IMR-90 (cell line): ENCODE measurements around the gene EFNA5. TPM values are rescaled to one million over a fixed set of nuclear protein-coding genes. Genes with fewer than 3 reads are reported as not detected.

ENCODE experiments used
- ATAC-seq: fragments of 200-7000 bp; cut with Tn5 transposase; 2 replicates; pipeline ENCODE4 v1.9.1; 2020; ENCODE audit warnings: low read depth, mild to moderate bottlenecking, moderate library complexity
- BruUV-seq: library from RNA; stranded (reverse); fragments of 400-500 nt; replicated peaks from 2 replicates; lab custom pipeline; 2021; lab: Mats Ljungman, UMichigan
- CTCF ChIA-PET: fragments of 300-600 bp; formaldehyde crosslinking; extraction: SDS; loops from one replicate; lab custom pipeline; 2021; ENCODE audit warnings: antibody characterized with exemption; lab: Yijun Ruan, JAX
- POLR2A ChIA-PET: fragments of 300-600 bp; sonication (Branson Sonifier 250); formaldehyde crosslinking; loops from one replicate; lab custom pipeline; 2022; ENCODE audit warnings: antibody characterized with exemption; ENCODE audit not compliant: unreplicated experiment; lab: Charles Lee
- DNase-seq: peaks from one replicate; pipeline ENCODE4 v3.0.0; 2013
- H2AFZ ChIP-seq: replicated peaks from 2 replicates; pipeline ENCODE3; 2013; ENCODE audit warnings: low read length, mild to moderate bottlenecking; ENCODE audit not compliant: poor library complexity
- H2AK5ac ChIP-seq: 2 replicates; pipeline ENCODE4 v1.6.1; 2013; ENCODE audit warnings: low read depth, low read length, inconsistent platforms
- H2AK9ac ChIP-seq: replicated peaks from 2 replicates; pipeline ENCODE3; 2013; ENCODE audit warnings: mild to moderate bottlenecking, low read depth, low read length, moderate library complexity; ENCODE audit not compliant: poor library complexity
- H2BK120ac ChIP-seq: 2 replicates; pipeline ENCODE4 v1.6.1; 2013; ENCODE audit warnings: low read depth, low read length, inconsistent platforms
- H2BK15ac ChIP-seq: 3 replicates; pipeline ENCODE4 v1.6.1; 2013; ENCODE audit warnings: low read depth, low read length, inconsistent platforms
- H2BK20ac ChIP-seq: 2 replicates; pipeline ENCODE4 v1.6.1; 2013; ENCODE audit warnings: low read depth, mild to moderate bottlenecking, inconsistent platforms, low read length, moderate library complexity
- H2BK5ac ChIP-seq: 2 replicates; pipeline ENCODE4 v1.6.1; 2013; ENCODE audit warnings: mild to moderate bottlenecking, low read depth, low read length, inconsistent platforms; ENCODE audit not compliant: poor library complexity, severe bottlenecking
- H3K14ac ChIP-seq: replicated peaks from 2 replicates; pipeline ENCODE4 v1.6.1; 2013; ENCODE audit warnings: low read depth, low read length, inconsistent platforms
- H3K18ac ChIP-seq: 2 replicates; pipeline ENCODE4 v1.6.1; 2013; ENCODE audit warnings: low read depth, low read length, control low read depth
- H3K23ac ChIP-seq: 2 replicates; pipeline ENCODE4 v1.6.1; 2013; ENCODE audit warnings: low read depth, low read length, inconsistent platforms
- H3K27ac ChIP-seq: 2 replicates; pipeline ENCODE4 v1.5.1; 2013; ENCODE audit warnings: mild to moderate bottlenecking, control low read depth, low read length; ENCODE audit not compliant: insufficient read depth
- H3K27me3 ChIP-seq: 2 replicates; pipeline ENCODE4 v1.6.1; 2013; ENCODE audit warnings: low read length; ENCODE audit not compliant: control insufficient read depth, insufficient read depth
- H3K36me3 ChIP-seq: 2 replicates; pipeline ENCODE4 v1.6.1; 2013; ENCODE audit warnings: low read length, mixed read lengths; ENCODE audit not compliant: control insufficient read depth, insufficient read depth
- H3K4ac ChIP-seq: 2 replicates; pipeline ENCODE4 v1.6.1; 2013; ENCODE audit warnings: low read depth, low read length, inconsistent platforms
- H3K4me1 ChIP-seq: 2 replicates; pipeline ENCODE4 v1.6.1; 2013; ENCODE audit warnings: low read length, mixed read lengths; ENCODE audit not compliant: control insufficient read depth, insufficient read depth
- H3K4me2 ChIP-seq: 2 replicates; pipeline ENCODE4 v1.6.1; 2013; ENCODE audit warnings: low read depth, mild to moderate bottlenecking, control low read depth, low read length, moderate library complexity
- H3K4me3 ChIP-seq: 2 replicates; pipeline ENCODE4 v1.5.1; 2013; ENCODE audit warnings: low read depth, mild to moderate bottlenecking, control low read depth, low read length, moderate library complexity; ENCODE audit not compliant: insufficient read depth
- H3K56ac ChIP-seq: 2 replicates; pipeline ENCODE4 v1.6.1; 2013; ENCODE audit warnings: low read length, inconsistent platforms; ENCODE audit not compliant: insufficient read depth; ENCODE audit errors: extremely low read depth
- H3K79me1 ChIP-seq, 2 experiments: 2 replicates each; pipeline ENCODE4 v1.6.1; 2013; ENCODE audit warnings: low read length in 2 of 2, inconsistent platforms in 1 of 2, low read depth in 1 of 2
- H3K9ac ChIP-seq: 2 replicates; pipeline ENCODE4 v1.6.1; 2013; ENCODE audit warnings: low read depth, low read length, control low read depth
- H3K9me1 ChIP-seq: 2 replicates; pipeline ENCODE4 v1.6.1; 2013; ENCODE audit warnings: low read length, inconsistent platforms; ENCODE audit not compliant: insufficient read depth
- H3K9me3 ChIP-seq: 2 replicates; pipeline ENCODE4 v1.6.1; 2013; ENCODE audit warnings: low read length; ENCODE audit not compliant: control insufficient read depth, insufficient read depth
- H4K20me1 ChIP-seq: 2 replicates; pipeline ENCODE4 v1.6.1; 2013; ENCODE audit warnings: low read length, inconsistent platforms; ENCODE audit not compliant: insufficient read depth
- H4K5ac ChIP-seq: 2 replicates; pipeline ENCODE4 v1.6.1; 2013; ENCODE audit warnings: mild to moderate bottlenecking, low read depth, low read length, control low read depth
- H4K8ac ChIP-seq, 2 experiments: 2 replicates each; pipeline ENCODE4 v1.6.1; 2013; ENCODE audit warnings: low read depth in 2 of 2, low read length in 2 of 2, control low read depth in 1 of 2, inconsistent platforms in 1 of 2
- H4K91ac ChIP-seq: 2 replicates; pipeline ENCODE4 v1.6.1; 2013; ENCODE audit warnings: low read depth, low read length, inconsistent platforms; ENCODE audit not compliant: insufficient read depth
- CEBPB ChIP-seq: IDR thresholded peaks from 2 replicates; pipeline ENCODE4 v1.6.1; 2012; ENCODE audit warnings: low read depth, low read length, improper control_type of control experiment
- MXI1 ChIP-seq: IDR thresholded peaks from 2 replicates; pipeline ENCODE4 v1.6.1; 2012; ENCODE audit warnings: low read depth, mild to moderate bottlenecking, low read length, moderate library complexity, borderline replicate concordance
- POLR2A ChIP-seq: IDR thresholded peaks from 2 replicates; pipeline ENCODE4 v1.6.1; 2012; ENCODE audit warnings: mild to moderate bottlenecking, low read depth, low read length
- RAD21 ChIP-seq: IDR thresholded peaks from 2 replicates; pipeline ENCODE4 v1.6.1; 2012; ENCODE audit warnings: low read length, improper control_type of control experiment
- dilution Hi-C: fragments of 300-500 bp; cut with HindIII; formaldehyde crosslinking; loops from one replicate; pipeline ENCODE4 v1.14.3; 2018; ENCODE audit warnings: low sequenced_read_pairs; ENCODE audit not compliant: unreplicated experiment
- in situ Hi-C: fragments of 300-500 bp; cut with MboI; formaldehyde crosslinking; loops from 3 replicates; pipeline ENCODE4 v1.14.3; 2019; ENCODE audit warnings: low sequenced_read_pairs, inconsistent platforms, mixed read lengths
- intact Hi-C: fragments of 100-400 bp; cut with micrococcal nuclease; formaldehyde crosslinking; loops from 2 replicates; pipeline ENCODE4 v1.10.0; 2022
- polyA plus RNA-seq, 3 experiments: library from polyadenylated mRNA; depleted of rRNA; stranded (reverse); fragments of >200 nt; gene quantifications; 2 replicates each; pipeline ENCODE4 v1.2.3, GENCODE V29; 2012; ENCODE audit warnings: low replicate concordance in 1 of 3
- total RNA-seq: library from RNA; depleted of rRNA; stranded (reverse); fragments of >200 nt; gene quantifications from 2 replicates; pipeline ENCODE4 v1.2.3, GENCODE V29; 2012

The EFNA5 gene
- total and polyA plus RNA-seq, 2 of the 4 experiments (the other 2 are of a cell fraction): 1.5 to 1.6 TPM

- no peak overlapping the region for H3K18ac ChIP-seq
- H4K91ac ChIP-seq: no peak overlapping the region
- H2BK20ac ChIP-seq: no peak overlapping the region
- in situ Hi-C loops (no loop called here), dilution Hi-C loops (no loop called here), intact Hi-C loops (no loop called here)
- H3K14ac ChIP-seq: no peak overlapping the region
- BruUV-seq: no TSS peak
- H3K9me1 ChIP-seq: 0 out of 2 replicates have a peak, but pooled peaks cover 3% of the 10 kb centered on the region
- no peaks in the 10 kb centered on the region for H4K20me1 ChIP-seq
- no peak overlapping the region for H2AK5ac ChIP-seq
- DNase-seq: no peak
- no peaks in the 10 kb centered on the region for H3K79me1 ChIP-seq
- no peak overlapping the region for H3K27ac ChIP-seq
- ChIA-PET CTCF (no interaction called here), POLR2A (no interaction called here)
- no peaks in the 10 kb centered on the region for H3K27me3 ChIP-seq
- no peak for TF ChIP-seq POLR2A
- TF ChIP-seq CEBPB: no peak
- TF ChIP-seq MXI1: no peak
- no peak for TF ChIP-seq RAD21
- no peak overlapping the region for H2AFZ ChIP-seq
- H3K4me2 ChIP-seq: no peak overlapping the region
- no peaks in the 10 kb centered on the region for H3K4me1 ChIP-seq
- H3K9me3 ChIP-seq: no peaks in the 10 kb centered on the region
- H3K36me3 ChIP-seq: no peaks in the 10 kb centered on the region
- H3K9ac ChIP-seq: no peak overlapping the region
- H4K5ac ChIP-seq: no peak overlapping the region
- H2AK9ac ChIP-seq: no peak overlapping the region
- no peak overlapping the region for H2BK120ac ChIP-seq
- no peak overlapping the region for H3K23ac ChIP-seq
- H2BK5ac ChIP-seq: no peak overlapping the region
- H2BK15ac ChIP-seq: no peak overlapping the region
- no peak overlapping the region for H3K4me3 ChIP-seq
- no peak for ATAC-seq
- no peak overlapping the region for H3K56ac ChIP-seq
- H4K8ac ChIP-seq: no peak overlapping the region
- no peak overlapping the region for H3K4ac ChIP-seq
Observed at GRCh38 chr5:107700481-107700880, 29.7 kb upstream of the EFNA5 start.
